NCI-H510A (cell line): ENCODE results near the gene SORBS2.
"Not testable (repeated sequence)": the region's sequence is repeated elsewhere in the genome, so short reads cannot be mapped to it uniquely, and the experiment has no call there.

Source experiments
- DNase-seq: peaks from one replicate; lab custom pipeline; 2025; lab: John Stamatoyannopoulos, UW

SORBS2 gene

DNA sequence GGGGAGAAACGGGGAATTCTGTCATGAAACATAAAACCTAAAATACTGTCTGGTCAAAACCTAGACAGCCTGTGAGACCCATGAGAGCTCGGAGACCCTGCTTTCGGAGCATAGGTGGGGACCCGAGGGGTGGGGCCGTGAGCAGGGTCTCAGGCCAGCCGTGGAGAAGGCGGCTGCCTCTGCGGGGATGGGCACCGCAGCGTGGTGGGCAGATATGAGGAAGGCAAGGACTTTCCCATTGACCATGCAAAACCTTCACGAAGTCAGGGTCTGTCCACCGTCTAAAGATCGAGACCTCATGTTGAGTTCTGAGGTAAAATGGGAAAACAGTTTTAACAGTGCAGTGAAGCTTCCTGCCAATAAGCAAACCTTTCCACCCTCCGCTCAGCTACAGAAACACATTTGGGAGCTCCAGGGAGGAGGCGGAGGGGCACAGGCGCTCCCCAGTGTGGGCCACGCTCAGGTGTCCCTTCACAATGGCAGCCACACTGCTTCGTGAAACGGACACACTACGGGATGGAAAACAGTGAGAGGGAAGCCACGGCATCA lies 74.4 kb downstream of the SORBS2 start:
- DNase-seq, result no peak

DNA sequence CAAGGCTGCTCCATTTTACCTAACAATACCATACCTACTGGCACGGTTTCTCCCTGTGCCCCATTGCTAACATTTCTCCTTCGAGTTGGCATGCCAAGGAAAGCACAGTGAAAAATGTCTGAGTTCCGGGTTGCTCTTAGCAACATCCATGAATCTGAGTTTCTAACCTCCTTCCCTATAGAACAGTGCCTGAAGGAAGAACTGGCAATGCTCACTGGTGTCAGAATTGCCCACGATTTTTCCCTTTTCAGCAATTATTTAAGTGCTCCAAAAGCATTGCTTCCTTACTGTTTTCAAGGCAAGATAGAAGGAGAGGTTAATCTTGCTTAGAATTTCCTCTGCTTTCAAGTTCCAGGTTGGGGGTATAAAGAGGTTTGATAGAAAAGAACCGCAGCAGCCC lies 75.1 kb downstream of the SORBS2 start:
- no peak for DNase-seq

DNA sequence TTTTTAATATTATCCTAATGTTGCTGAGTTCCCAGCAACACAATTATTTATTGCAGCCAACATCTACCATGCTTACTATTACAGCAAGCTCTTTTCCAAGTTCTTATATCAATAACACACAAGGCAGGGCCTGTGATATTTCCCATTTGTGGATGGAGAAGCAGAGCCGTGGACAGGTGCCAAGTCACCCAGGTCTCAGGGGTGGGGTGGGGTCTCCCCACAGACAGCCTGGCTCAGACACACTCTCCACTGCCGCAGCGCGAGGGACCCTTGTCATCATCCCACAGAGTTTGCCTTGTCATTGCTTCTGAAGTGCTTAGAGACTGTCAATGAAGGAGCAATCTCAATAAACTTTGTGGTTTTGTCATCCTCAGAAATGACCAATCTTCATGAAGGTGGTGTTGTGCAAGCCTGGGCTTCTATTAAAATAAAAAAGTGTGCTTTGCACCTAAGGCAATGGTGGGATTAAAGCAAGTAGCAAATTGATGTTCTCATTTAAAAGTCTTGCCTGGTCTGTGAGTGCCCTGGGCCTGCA lies 76.1 kb downstream of the SORBS2 start:
- no peak for DNase-seq

DNA sequence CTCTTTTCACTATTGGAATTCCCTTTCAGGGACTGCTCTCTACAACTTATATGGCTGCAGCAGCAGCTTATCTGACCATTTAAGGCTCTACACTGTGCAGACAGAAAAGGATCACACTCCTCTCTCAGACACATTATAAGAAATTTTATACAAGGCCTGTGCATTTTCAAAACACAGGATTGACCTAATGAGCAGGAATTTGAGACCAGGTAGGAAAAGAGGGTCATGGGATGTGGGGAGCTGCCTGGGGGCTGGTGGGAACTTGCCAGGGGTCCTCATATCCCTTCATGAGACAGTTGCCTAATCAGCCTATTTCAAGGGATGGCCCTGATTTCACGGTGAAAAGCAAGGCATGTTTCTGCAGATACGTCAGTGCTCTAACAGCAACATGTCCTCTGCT lies 77.1 kb downstream of the SORBS2 start:
- DNase-seq, result no peak

DNA sequence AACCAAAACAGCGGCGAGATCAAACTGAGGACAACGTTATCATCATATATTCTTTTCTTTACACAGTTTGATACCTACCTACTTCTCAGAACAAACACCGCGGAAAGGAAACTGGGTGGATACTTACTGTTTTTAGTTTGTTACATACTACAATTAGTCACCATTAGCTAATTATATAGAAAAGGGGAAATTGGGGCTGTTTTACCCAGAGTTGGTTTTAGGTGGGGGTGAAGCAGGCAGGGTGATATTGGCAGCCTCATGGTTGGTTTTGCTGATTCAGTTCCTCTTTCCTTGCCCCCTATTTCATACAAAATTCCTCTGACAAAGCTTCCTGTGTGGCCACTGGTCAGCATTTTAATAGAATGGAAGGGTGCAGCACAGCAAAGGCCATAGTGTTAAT lies 77.8 kb downstream of the SORBS2 start:
- no peak for DNase-seq

DNA sequence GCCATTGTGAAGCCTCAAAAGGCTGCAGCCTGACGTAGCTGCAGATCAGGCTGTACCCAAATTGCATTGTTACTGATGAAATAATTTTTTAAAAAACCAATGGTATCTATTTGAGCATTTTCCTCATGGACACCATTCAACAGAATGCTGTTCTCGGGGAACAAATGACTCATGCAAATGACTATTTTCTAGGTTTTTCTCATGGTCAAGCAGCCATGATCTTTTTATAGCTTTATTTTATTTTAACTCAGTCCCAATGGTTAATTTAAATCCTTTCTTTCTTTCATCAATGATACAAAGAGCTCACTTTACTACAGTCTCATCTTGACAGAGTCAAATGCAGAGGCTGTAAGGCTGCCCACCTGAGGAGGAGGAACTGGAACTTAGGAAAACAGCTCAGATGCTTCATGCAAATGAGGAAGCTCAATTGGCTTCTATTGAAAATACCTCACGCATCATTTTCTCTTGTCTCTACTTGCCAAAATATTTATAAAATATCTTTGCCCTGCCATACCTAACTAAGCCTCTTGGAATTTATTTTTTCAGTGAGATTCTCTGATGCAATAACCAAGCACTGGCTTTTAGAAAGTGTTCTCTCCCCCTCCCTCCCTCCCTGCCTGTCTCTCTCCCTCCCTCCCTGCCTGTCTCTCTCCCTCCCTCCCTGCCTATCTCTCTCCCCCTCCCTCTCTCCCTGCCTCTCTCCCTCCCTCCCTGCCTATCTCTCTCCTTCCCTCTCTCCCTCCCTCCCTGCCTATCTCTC lies 81.0 kb downstream of the SORBS2 start:
- DNase-seq, result no peak

DNA sequence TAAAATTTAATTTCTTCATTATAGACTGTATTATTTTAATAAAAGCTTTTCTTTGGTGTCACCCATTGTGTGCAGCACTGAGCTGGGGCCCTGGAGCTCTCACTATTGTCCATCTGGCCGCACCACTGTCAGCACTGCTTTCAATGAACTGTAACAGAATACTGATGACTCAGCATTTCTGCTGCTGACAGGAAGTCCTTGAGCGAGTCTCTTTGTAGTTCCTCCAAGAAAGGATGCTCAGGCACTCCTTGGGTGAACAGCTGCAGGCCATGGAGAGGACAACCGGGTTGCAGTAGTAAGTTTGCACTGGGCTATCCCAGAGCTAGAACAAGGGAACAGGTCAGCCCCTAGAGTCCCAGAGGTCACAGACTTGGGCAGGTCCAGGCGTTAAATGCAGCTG lies 81.6 kb downstream of the SORBS2 start:
- DNase-seq, result peak; percentile 61

DNA sequence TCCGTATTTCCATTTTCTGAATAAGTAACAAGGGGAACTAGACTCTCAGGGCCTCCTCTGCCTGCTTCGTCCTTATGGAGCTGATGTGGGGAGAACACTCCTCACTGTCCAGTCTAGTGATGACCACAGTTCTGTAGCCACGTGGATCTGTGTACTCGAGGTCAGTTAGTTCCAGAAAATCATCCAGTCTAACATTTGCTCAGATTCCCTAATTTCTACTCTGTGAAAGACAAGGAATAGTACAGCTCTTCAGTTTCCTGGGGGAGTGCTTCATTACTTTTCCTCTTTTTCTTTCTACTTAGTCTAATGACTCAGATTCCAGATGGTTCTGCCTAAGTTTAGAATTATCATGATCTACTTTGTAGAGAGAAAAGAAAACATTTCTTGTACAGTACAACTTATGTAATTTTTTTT lies 82.6 kb downstream of the SORBS2 start:
- DNase-seq, result no peak

DNA sequence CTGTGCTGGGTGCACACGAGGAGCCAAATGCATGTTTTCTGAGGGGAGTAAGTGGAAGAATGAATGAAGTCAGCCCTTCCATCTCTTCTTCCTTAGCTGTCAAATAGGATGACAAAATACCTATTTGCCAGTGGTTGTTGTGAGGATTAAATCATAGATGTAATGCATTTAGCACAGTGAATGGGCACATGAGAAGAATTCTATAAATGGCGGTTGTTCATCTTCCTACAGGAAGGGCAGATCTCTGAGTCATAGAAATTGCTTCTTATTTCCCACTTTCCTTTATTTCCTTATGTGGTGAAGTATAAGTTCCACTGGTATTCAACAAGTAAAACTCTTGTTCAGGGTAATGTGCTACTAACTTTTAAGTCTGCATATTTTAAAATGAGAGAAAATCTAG lies 83.1 kb downstream of the SORBS2 start:
- DNase-seq, result no peak

DNA sequence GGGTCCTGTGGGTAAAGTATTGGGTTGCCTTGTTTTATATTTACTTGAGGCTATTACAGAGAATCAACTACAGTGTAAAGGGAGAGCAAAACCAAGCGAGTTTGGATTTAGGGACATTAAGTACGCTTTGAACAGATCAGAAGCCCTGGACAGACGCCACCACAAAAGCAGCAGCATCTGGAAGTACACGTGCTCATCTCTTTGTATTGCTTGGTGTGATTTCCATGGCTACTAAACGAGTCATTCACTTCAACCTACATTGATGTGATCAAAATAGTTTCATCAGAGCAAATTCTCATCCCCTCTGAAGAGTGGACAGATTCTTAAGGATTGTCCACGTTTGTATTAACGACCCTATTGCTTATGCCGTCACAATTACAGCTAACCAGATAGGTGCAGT lies 85.1 kb downstream of the SORBS2 start:
- no peak for DNase-seq

DNA sequence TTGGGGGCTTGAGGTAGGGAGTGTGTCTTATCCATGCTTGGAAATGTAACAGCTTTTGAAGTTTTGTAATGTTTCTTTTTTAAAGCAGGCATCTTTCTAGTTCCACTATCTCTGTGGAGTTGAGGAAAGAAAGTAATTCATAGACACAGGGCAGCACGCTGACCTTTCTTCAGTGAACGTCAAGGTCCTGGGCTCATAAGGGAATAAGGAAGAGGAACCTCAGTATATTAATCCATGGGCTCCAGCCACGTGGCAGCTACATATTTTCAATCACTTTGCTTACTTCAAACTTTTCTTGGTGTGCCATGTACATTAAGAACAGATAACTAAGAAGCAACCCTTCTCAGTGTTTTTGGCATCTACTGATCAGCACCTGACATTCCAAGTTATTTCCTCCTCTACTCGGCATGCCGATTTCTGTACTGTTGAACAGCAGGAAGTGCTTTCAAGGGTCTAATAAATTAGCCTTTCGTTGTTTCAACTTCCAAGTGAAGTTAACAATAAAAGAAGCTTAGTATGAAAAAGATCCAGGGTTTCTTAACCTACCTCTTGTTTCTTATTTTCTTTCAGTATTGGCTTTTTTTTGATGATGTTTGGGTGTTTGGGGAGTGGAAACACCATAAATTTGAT lies 88.2 kb downstream of the SORBS2 start:
- no peak for DNase-seq

DNA sequence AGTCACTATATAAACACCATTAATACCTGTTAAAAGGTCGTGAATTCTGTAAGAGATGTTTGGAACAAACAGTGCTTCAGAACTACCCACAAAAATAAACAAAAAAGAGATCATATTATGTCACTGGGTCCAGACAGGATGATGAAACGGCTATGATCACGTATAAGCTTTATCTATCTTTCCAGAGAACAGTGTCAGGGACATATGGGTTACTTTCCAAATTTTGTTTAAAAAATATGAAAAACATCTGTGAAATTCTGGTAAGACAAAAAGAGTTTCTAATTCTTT lies 90.0 kb downstream of the SORBS2 start:
- DNase-seq, result no peak

DNA sequence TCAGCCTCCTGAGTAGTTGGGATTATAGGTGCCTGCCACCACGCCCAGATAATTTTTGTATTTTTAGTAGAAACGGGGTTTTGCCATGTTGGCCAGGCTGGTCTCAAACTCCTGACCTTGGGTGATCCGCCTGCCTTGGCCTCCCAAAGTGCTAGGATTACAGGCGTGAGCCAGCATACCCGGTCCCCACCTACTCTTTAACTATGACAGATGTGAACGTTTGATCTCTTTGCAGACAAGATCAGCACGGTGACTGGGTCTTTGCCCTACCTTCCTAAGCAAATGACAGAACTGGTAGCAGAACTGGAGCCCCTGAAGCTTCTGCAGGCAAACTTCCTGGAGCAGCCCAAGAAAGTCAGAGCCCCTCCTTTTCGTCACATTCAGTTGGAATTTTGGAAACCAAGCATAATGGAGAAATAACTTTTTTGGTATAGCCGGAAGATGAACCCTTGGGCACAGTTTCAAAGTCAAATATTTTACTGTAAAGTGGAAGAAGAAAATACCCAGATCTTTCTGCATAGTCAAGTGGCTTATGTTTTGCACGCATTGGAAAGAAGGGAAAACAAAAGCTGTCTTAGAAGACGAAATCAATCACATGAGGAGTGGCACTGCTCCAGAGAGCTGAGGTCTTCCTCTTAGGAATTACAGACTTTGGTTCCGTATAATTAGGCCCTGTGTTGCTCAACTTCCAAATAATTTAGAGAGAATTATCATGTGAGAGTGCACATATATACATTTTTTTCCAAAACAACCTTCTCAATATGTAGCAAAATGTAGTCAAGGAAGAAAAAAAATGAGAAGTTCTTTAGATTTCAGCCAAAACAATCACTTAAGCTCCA lies 90.6 kb downstream of the SORBS2 start:
- no peak for DNase-seq

DNA sequence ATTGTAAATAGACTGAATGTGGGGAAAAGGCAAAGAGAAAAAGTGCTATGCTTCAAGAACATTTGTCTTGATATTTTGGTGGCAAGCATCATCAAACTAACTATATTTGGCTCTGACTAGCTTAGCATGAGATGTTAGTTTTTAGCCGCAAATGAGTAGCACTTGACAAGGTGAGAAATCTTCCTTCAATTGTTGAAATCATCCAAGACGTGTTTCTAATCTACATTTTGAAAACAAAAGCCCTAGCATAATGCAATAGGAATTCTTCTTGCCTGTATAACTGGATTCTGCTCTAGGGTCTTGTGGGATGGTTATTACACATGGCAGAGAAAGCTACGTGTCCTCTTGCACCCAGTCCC lies 92.5 kb downstream of the SORBS2 start:
- no peak for DNase-seq

DNA sequence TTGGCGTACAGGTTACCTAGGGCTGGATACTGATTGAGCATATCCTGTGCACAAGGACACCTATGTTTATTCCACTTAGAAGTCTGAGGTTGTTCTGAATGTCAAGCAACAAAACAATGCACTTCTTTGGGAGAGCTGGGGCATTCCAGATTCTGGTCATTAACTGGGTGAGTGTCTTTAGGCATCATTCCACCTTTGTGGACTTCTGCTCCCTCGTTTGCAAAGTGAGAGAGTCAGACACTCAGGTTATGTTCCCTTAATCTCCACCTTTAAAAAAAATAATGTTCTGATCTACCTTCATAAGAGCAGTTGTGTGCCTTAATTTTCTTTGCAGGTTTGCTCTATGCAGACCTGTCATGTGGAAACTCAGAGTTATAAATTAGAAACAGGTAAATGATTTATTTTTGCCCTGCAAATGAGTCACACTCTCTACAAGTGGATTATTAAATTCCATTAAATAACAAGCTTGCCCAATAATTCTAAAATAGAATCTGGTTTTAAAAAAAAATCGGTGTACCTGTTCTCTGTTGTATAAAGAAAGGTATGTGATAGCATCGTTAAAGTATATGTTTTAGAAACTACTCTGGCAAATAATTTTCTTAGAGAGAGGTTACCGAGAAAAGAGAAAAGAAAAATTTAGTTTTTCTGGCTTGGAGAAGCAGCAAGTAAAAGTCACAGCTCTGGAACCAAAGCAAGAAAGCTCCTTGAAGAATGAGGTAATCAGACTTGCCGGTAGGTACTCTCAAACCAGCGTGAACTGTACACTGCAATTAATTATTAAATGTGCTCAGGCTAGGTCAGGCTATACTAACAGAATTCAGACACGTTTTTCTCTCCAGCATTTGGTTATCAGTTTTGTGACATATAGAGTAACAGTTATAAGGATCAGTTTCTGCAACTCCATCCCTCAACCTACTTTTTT lies 93.2 kb downstream of the SORBS2 start:
- DNase-seq, result no peak

DNA sequence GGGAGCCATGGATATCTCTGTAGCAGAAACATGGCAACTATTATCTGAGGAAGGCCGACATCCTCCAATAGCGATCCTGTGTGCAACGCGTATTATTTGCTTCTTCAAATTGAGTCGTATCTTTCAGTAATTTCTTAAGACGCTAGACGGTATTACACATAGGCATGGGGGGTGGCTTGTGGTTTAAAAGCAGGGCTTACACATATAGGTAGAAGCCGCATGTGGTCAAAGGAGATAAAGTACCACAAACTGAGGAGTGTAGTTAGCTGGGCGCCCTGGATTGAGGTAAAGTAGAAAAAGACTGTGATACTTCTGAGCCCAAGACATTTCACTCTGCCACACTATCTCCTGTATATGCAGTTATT lies 94.6 kb downstream of the SORBS2 start:
- no peak for DNase-seq

DNA sequence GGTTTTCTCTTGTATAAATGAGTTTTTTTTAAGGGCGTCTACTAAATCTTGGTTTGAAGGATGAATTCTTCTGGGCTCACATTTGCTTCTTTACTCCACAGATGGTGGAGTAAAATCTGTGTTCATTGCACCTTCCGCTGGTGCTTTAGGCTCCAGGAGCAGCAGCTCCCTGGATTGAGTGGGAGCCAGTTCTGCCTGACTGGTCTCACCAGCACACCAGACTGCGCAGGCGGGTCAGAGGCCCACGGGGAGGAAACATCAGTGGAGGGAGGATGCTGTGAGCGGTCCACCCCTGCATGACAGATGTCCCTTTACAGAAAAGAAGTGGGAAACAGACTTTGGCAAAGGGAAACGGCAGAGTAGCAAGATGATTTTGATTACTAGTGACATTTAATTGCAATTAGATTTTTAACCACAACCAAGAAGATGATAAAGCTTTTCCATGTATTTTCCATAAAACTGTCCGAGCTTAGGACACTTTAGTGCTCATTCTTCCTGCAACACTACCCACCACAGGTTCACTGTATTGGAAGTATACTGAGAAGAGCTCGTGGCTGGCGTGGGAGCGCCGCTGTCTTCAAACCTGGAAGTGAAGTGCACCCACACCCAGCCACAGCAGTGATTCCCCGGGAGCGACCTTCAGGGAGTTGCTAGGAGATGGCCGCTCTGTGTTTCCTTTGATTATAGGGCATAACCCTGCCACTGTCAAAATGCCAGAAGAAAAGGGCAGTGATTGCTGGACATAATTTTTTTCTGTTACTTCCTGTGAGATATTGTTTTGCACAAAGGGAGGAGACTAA lies 95.2 kb downstream of the SORBS2 start:
- no peak for DNase-seq

DNA sequence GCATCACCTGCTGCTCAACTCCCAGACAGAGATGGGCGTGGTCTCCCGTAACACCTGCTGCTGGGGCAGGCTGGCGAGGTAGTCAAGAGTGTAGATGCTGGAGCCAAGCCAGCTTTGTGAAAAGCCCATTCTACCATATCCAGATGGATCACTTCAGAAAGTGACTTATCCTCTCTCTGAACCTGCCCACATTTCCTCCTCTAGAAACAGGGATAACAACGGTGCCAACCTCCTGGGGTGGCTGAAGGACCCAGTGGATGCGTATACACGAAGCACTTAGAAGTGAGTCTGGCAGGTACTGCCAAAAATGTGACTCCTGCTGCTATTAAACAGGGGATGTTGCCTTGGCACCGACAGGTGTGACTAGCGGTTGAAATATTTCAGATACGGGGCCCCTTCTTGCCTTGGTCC lies 95.8 kb downstream of the SORBS2 start:
- DNase-seq, result peak; percentile 71

DNA sequence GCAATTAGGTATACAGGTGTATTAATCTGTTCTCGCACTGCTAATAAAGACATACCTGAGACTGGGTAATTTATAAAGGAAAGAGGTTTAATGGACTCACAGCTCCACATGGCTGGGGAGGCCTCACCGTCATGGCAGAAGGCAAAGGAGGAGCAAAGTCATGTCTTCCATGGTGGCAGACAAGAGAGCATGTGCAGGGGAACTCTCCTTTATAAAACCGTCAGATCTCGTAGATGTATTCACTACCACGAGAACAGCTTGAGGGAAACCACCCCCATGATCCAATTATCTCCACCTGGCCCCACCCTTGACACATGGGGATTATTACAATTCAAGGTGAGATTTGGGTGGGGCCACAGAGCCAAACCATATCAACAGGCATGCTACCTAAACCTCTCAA lies 97.5 kb downstream of the SORBS2 start:
- not testable (repeated sequence) for DNase-seq

DNA sequence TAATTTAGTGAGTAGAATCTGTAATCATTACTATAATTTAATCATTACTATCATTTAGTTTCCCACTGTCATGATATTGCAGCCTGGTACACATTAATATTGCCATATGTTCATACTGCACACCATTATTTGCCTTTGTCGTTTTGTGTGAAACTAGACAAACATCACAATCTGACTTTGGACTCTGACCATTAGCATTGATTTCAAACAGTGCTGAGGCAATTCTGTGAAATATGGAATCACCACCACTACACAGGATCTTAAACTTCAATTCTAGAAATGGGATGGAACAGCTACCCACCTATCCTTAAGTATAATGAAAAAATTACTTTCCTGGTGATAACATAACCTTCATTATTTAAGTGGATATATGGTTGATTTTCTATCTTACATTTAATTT lies 98.3 kb downstream of the SORBS2 start:
- DNase-seq, result no peak

DNA sequence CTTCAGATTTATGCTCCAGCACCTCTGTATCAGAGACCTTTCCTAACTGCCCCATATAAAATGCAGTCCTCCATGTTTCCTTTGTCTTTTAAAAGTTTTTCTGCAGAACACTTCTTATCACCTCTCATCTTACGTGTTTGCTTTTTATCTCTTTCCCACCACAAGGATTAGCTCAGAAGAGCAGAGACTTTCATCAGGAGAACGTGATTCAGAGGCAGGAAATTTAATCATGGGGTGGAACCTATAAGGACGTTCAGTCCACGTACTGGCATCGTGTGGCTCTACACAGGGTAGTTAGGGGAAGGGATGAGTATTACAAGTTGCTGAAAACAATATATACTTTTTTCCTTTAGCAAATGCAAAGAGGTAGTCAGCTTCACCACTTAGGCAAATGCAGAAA lies 98.7 kb downstream of the SORBS2 start:
- no peak for DNase-seq
